Ascending aorta (tissue), 2 donors: ENCODE data around the gene CSF3. TPM values are rescaled to one million over a fixed set of nuclear protein-coding genes. Genes with fewer than 3 reads are reported as not detected.

Experiments used
- DNase-seq, 2 donors: peaks; one replicate each; pipeline ENCODE4 v3.0.0-alpha.2; 2019; ENCODE audit warnings: low spot score in 2 of 2
- H3K27ac ChIP-seq, 2 donors: fragments of 200-600 bp; sonication (generic); one replicate each; pipeline ENCODE4 v1.5.1; 2016 to 2017; ENCODE audit warnings: mild to moderate bottlenecking in 1 of 2
- H3K27me3 ChIP-seq: fragments of 200-600 bp; sonication (generic); one replicate; pipeline ENCODE4 v1.5.1; 2017
- H3K36me3 ChIP-seq, 2 donors: fragments of 200-600 bp; sonication (generic); one replicate each; pipeline ENCODE4 v1.5.1; 2016
- H3K4me1 ChIP-seq, 2 donors: fragments of 200-600 bp; sonication (generic); one replicate each; pipeline ENCODE4 v1.5.1; 2016 to 2017; ENCODE audit warnings: mild to moderate bottlenecking in 1 of 2
- H3K4me3 ChIP-seq, 2 donors: fragments of 200-600 bp; sonication (generic); one replicate each; pipeline ENCODE4 v1.5.1; 2016 to 2017; ENCODE audit warnings: mild to moderate bottlenecking in 1 of 2
- H3K9me3 ChIP-seq, 2 donors: fragments of 200-600 bp; sonication (generic); one replicate each; pipeline ENCODE4 v1.5.1; 2016
- CTCF ChIP-seq, 3 experiments: fragments of 200-600 bp in 2 of 3; fragments of 450-650 bp in 1 of 3; sonication (generic) in 2 of 3; IDR thresholded peaks; one replicate each; pipeline ENCODE4 v1.5.1; 2016 to 2019; ENCODE audit warnings: antibody characterized with exemption in 3 of 3, mild to moderate bottlenecking in 1 of 3, moderate library complexity in 1 of 3
- intact Hi-C: fragments of 100-400 bp; cut with DNase I; formaldehyde crosslinking; loops from one replicate; pipeline ENCODE4 v1.15.1; 2023
- total RNA-seq: library from RNA; depleted of rRNA; stranded (reverse); fragments of >200 nt; gene quantifications from one replicate; pipeline ENCODE4 v1.1.0, GENCODE V29; 2016

CSF3 gene
- total RNA-seq, 1 donor from 2014 or later: 0.43 TPM

GRCh38 chr17:40058186-40058784 lies 43.0 kb downstream of the CSF3 start:
- H3K4me3 ChIP-seq: no peak overlapping the region
- peaks cover 5 to 13% of the 10 kb centered on the region in 2 donors for H3K4me1 ChIP-seq
- TF ChIP-seq CTCF (IDR thresholded peaks at IDR 0.05): no peak
- H3K27ac ChIP-seq: peak overlapping the region; percentile 68 to 71
- H3K9me3 ChIP-seq: no peaks in the 10 kb centered on the region
- no peaks in the 10 kb centered on the region for H3K36me3 ChIP-seq
- no peaks in the 10 kb centered on the region for H3K27me3 ChIP-seq
- DNase-seq: no peak
- intact Hi-C loops: no loop called here

GRCh38 chr17:40058865-40059264 lies 43.6 kb downstream of the CSF3 start:
- H3K4me3 ChIP-seq: no peak overlapping the region
- H3K27me3 ChIP-seq: no peaks in the 10 kb centered on the region
- intact Hi-C loops: no loop called here
- peaks cover 0 to 10% of the 10 kb centered on the region in 2 donors for H3K4me1 ChIP-seq
- H3K27ac ChIP-seq: peak overlapping the region; percentile 68 to 71
- no peak for DNase-seq
- H3K9me3 ChIP-seq: no peaks in the 10 kb centered on the region
- no peak for TF ChIP-seq CTCF (IDR thresholded peaks at IDR 0.05)
- no peaks in the 10 kb centered on the region for H3K36me3 ChIP-seq

- TF ChIP-seq CTCF (IDR thresholded peaks at IDR 0.05): no peak
- H3K36me3 ChIP-seq: no peaks in the 10 kb centered on the region
- no peaks in the 10 kb centered on the region for H3K9me3 ChIP-seq
- DNase-seq: no peak
- H3K4me3 ChIP-seq: no peak overlapping the region
- intact Hi-C loops: no loop called here
- no peaks in the 10 kb centered on the region for H3K27me3 ChIP-seq
- H3K27ac ChIP-seq: peak overlapping the region in 1 of 2 donors; percentile 11
- H3K4me1 ChIP-seq: peaks cover under 1 to 19% of the 10 kb centered on the region in 2 donors
Measured at GRCh38 chr17:40059729-40060475, 44.7 kb downstream of the CSF3 start.

GRCh38 chr17:40060887-40061608 lies 45.8 kb downstream of the CSF3 start:
- peaks cover 10 to 29% of the 10 kb centered on the region in 2 donors for H3K4me1 ChIP-seq

More at GRCh38 chr17:40060887-40061608, 45.8 kb downstream of the CSF3 start:
- intact Hi-C loops: no loop called here
- DNase-seq: no peak
- no peaks in the 10 kb centered on the region for H3K9me3 ChIP-seq
- peak overlapping the region; percentile 0 to 79 for H3K27ac ChIP-seq
- no peaks in the 10 kb centered on the region for H3K36me3 ChIP-seq
- no peak overlapping the region for H3K4me3 ChIP-seq
- H3K27me3 ChIP-seq: no peaks in the 10 kb centered on the region
- no peak for TF ChIP-seq CTCF (IDR thresholded peaks at IDR 0.05)
